Stimulated activated CD4-positive, alpha-beta T cell treated with anti-CD3 and anti-CD28 coated beads, Interleukin-1b, Interleukin-23, amount 100 ng/mL, for 1 hour (primary cell): ENCODE data around the gene CLEC2A.
"Not testable (repeated sequence)": the region's sequence is repeated elsewhere in the genome, so short reads cannot be mapped to it uniquely, and the experiment has no call there.

ENCODE experiments used
- DNase-seq, 2 donors: peaks; one replicate each; pipeline ENCODE4 v3.0.0-alpha.2; 2020; ENCODE audit warnings: low read depth in 2 of 2

CLEC2A gene, protein sequence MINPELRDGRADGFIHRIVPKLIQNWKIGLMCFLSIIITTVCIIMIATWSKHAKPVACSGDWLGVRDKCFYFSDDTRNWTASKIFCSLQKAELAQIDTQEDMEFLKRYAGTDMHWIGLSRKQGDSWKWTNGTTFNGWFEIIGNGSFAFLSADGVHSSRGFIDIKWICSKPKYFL

DNA sequence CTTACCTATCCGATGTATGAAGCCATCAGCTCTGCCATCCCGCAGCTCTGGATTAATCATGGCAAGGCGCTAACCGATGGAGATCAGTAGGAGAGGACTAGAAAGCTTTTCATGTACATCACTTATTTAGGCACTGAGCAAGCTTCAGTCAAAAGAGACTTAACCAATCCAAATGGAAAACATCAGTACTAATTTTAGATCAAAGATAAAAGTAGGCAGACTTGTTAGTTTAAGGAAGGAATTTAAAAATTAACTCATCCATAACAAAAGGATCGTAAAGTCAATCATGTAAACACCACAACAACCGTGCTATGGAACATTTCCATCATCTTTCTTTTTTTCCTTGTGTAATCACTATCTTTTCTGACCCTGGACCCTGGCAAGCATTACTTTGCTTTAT, at the start of gene CLEC2A:
Gene CLEC2A (minus strand): TSS at position 101 of the 400 bp plus-strand sequence. CDS start 41 bp downstream, at position 60.
- DNase-seq: no peak

DNA sequence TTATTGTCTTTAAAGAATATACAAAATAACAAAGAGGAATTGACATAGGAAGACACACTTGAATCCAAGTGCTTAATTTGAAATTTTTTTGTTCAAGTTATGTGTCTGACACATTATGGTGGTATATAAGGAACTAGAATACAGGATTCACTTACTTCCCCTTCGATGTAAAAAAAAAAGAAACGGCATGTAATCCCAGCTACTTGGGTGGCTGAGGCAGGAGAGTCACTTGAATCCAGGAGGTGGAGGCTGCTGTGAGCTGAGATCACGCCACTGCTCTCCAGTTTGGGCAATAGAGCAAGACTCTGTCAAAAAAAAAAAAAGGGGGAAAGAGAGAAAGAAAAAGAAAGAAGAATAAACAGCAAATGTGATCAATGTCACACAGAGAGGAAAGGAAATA, 48.0 kb upstream of the CLEC2A start:
- no peak for DNase-seq

DNA sequence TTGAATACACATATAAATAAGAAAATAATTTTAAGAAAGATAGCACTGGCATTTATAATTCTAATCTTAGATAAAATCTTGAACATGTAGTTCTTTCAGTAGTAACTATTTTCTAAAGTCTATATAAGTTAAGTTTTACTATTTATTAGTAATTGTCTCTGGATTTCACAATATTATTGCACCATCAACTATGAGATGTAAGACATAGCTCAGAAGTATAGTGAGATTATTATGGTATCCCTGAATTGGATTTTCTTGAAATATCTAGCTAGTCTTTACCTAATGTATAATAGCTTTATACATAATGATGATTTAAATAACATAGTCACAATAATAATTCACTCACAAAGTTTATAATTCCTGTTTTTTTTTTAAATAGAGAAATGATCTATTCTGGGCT, 45.7 kb upstream of the CLEC2A start:
- no peak for DNase-seq

DNA sequence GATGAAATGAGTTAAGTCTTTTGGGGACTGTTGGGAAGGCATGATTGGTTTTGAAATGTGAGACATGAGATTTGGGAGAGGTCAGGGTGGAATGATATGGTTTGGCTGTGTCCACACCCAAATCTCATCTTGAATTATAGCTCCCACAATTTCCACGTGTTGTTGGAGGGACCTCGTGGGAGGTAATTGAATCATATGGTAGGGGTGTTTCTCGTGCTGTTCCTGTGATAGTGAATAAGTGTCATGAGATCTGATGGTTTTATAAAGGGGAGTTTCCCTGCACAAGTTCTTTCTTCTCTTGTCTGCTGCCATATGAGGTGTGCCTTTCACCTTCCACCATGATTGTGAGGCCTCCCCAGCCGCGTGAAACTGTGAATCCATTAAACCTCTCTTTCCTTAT, 44.5 kb upstream of the CLEC2A start:
- not testable (repeated sequence) for DNase-seq

DNA sequence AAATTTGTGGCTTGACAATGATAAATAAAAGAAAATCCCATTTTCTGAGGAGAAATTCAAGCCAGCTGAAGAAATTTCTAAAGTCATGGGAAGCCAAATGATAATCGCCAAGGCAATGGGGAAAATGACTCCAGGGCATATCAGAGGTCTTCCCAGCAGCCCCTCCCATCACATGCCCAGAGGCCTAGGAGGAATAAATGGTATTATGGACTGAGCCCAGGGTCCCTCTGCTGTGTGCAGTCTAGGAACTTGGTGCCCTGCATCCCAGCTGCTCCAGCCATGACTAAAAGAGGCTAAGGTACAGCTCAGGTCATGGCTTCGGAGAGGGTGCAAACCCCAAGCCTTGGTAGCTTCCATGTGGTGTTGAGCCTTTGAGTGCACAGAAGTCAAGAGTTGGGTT, 43.4 kb upstream of the CLEC2A start:
- DNase-seq: no peak

DNA sequence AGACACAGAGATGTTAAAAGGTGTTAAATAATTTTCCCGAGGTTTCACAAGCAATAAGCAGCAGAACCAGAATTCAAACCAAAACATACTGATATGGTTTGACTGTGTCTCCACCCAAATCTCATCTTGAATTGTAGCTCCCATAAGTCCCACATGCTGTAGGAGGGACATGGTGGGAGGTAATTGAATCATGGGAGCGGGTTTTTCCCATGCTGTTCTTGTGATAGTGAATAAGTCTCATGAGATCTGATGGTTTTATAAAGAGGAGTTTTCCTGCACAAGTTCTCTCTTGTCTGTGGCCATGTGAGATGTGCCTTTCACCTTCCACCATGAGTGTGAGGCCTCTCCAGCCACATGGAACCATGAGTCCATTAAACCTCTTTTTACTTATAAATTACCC, 42.6 kb upstream of the CLEC2A start:
- DNase-seq: not testable (repeated sequence)

DNA sequence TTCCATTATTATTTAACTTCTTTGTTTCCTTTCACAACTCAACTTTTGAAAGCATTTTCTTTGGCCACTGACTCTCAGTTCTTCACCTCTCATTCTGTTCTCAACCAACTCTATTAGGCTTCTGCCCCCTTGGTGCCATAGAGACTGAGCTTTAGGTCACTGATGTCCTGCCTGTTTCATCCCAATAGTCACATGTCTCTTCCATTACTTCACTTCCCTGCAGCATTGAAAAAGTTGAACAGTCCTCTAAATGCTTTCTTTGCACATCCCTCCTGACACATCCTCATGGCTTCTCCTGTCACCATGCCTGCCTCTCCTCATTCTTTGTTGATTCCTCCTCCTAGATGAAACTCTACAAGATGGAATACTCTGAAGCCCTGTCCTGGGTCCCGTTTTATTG, 41.8 kb upstream of the CLEC2A start:
- no peak for DNase-seq

DNA sequence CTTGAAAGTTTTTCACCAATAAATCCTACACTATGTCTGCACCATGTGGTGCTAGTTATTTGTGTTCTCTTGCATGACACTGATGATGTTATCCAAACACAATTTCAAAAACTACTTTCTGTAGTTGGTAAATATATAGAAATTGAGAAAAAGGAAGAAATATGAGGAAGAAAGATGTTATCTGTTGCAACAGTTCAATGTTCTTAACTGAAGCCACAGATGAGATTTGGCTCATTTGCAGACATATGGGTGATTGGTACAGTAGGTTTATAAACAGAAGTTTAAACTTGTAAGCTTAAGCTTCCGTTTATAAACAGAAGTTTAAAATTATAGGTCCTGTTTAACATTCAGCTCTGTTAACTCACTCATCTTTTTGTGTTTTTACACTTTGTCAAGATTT, 39.0 kb upstream of the CLEC2A start, which contains the start of gene CLEC12A:
Gene CLEC12A (plus strand): TSS at position 229 of the 400 bp plus-strand sequence. CDS start 188 bp downstream, outside the sequence.
- DNase-seq: no peak

DNA sequence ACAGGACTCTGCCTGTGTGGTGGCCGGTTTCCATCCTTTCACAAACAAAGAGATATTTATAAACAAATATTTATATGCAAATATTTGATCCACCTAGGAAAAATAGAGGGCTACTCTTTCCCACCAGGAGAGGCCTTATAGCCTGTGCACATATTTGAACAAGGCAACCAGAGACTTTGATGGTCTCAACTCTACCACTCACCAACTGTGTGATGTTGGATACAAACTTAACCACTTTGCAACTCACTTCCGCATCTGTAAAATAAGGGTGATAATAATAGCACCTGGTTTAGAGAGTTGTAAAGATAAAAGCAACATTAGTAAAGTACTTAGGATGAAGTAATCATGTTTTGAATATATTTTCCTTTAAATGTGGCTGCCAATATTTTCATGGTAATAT, 37.5 kb upstream of the CLEC2A start:
- no peak for DNase-seq

DNA sequence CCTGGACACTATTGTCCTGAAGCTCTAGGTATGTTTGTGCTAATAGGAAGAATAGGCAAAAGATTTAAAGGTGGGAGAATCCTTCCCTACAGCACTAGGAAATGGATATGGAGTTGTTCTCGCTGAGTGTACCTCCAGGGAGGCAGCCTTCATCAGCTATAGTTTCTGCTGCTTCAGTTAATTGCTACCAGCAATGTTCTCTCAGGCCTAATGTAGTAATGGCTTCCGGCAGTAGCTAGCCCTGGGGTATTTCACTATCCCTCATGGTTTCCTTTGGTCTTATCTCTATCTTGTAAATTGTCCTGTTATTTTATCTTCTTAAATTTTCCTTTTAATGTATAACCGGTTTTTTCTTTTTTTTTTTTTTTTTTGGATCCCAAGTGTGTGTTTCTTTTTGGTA, 29.7 kb upstream of the CLEC2A start:
- no peak for DNase-seq

DNA sequence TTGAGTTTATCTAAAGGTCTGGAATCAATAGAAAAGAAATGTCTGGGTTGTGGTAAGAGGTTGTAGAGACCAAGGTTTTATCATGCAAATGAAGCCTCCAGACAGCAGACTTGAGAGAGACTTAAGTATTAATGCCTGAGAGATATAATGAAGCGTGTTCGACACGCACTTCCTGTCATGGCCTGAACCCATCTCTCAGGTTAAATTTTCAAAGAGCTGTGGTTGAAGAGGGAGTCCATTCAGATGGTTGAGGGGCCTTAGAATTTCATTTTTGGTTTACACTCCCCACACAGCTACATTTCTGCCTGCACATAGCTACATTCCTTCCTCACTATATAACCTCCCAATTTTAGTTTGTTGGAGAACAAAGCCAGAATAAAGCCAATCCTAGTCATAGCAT, 28.9 kb upstream of the CLEC2A start:
- no peak for DNase-seq

DNA sequence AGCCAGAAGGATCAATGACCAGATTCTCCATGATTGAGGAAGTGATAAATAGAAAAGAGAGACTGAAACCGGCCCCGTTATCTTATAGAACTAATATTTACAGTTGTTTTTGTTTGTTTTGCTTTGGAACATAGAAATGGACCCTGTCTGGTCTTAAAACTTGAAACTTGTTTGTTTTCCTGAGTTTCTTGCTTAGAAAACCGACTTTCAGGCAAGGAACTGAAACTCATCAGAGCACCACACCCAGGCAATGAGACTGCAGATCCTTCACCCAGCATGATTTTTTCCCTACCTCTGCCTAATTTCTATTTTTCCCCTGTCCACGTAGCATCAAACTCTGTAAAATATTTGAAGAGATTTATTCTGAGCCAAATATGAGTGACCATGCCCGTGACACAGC, 28.4 kb upstream of the CLEC2A start:
- no peak for DNase-seq

DNA sequence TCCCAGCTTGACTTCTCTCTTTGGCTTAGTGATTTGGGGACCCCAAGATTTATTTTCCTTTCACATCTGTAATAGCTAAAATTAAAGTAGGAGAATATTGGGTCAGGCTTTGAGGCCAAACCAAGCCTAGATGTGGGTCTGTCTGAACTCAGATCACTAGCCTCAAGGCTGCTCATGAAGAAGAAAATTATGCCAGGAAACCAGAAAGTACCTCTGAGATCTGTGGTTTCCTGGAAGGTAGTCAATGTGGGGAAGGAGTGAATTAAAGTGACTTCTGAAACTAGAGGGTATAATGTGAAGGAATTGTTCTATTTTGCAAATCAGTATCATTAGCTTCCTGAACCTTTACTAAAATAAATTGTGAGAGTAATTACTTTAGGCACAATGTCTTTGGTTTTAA, 25.7 kb upstream of the CLEC2A start:
- no peak for DNase-seq

DNA sequence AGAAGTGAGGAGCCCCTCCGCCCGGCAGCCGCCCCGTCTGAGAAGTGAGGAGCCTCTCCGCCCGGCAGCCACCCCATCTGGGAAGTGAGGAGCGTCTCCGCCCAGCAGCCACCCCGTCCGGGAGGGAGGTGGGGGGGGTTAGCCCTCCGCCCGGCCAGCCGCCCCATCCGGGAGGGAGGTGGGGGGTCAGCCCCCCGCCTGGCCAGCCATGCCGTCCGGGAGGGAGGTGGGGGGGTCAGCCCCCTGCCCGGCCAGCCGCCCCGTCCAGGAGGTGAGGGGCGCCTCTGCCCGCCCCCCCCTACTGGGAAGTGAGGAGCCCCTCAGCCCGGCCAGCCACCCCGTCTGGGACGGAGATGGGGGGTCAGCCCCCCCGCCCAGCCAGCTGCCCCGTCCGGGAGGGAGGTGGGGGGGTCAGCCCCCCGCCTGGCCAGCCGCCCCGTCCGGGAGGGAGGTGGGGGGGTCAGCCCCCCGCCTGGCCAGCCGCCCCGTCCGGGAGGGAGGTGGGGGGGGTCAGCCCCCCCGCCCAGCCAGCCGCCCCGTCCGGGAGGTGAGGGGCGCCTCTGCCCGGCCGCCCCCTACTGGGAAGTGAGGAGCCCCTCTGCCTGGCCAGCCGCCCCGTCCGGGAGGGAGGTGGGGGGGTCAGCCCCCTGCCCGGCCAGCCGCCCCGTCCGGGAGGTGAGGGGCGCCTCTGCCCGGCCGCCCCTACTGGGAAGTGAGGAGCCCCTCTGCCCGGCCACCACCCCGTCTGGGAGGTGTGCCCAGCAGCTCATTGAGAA, 21.0 kb upstream of the CLEC2A start:
- DNase-seq: not testable (repeated sequence)

DNA sequence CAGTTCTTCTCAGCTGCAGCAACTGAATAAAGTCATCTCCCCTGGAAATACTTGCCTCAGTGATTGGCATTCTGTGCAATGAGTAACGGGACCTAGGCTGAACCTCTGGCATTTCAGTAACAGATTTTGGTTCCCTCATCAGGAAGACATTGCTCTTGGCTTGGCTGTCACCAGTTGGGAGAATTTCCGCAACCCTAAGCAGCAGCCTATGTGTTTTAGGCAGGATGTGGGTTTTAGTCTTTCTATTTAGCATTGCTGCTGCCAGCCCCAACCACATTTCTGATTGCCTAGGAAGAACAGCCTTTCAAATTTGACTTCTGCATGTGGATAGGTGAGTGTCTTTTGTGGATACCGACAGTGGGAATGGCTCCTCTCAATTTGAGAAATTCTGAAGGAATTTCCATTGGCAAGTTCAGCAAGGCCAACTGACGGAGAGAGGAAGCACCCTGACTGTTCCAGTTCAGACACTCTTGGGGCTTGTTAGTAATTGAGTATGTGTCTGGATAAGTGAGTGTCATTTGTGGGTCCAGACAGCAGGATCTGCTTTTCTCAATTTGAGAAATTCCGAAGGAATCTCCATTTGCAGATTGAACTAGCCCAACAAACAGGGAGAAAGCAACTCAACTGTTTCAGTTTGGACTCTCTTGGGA, 19.0 kb upstream of the CLEC2A start:
- no peak for DNase-seq

DNA sequence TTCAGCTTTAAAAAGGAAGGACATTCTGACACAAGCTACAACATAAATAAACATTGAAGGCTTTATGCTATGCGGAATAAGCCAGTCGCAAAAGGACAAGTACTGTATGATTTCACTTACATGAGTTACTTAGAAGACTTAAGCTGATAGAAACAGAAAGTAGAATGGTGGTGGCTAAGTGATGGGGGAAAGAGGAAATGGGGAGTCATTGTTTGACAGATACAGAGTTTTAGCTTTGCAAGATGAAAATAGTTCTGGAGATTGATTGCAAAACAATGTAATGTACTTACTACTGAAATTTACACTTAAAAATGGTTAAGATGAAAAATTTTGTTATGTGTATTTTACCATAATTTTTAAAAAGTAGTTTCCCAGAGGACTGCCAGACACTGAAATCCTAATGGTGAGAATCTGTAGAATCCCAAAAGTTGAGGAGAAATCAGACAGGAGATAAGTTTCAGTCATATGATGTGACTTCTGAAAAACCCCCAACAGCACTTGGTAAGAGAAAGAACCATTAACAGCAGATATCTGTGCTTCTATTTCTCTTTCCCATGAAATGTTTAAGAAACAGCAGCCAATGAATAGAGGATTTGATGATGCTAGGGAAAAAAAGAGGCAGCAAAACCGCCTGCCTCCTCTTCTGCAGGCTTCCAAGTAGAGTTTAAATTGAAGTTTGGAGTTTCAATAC, 16.6 kb upstream of the CLEC2A start:
- DNase-seq: no peak

DNA sequence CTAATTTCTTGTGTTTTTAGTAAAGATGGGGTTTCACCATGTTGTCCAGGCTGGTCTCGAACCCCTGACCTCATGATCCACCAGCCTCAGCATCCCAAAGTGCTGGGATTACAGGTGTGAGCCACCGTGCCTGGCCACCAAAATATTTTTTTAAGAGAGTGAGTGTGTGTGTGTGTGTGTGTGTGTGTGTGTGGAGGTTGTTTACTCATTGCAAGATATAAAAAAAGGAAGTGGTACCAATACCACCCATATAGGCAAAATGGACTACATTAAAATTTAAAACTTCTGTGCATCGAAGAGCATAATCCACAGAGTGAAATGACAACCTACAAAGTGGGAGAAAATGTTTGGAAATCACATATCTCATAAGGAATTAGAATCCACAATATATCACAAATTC, 15.5 kb upstream of the CLEC2A start:
- DNase-seq: no peak

DNA sequence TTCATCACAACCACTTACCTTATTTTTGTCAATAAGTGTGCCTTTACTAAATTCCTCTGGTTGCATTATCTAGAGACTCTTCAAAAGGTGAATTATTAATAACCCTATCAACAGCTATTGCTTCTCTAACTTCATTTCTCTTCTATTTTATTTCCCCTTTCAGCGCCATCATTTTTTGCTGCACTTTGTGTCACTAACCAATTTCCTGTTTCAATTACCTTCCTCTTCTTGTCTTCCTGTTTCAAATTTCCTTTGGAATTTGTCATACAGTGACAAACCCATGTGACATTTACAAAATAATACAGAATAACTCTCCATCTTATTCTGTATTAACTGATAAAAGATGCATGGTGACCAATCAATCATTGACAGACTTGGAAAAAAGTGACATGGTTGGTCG, 12.2 kb upstream of the CLEC2A start:
- no peak for DNase-seq

DNA sequence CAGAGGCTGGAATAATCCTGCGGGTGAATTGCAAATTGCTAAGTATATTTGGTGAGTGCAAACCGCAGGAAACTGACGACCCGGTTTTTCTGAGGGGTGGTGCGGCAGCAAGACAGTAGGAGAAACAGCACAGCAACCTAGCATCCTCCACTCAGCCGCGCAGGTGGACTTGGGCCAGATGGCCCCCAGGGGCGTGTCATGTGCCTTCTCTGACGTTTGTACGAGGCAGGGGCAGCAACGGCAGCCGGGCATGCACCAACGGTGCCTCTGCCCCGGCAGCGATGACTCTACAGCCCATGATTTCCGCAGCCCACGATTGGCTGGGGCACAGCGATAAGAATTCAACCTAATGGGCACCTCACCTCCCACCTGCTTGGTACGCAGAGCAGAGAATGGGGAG, 11.1 kb upstream of the CLEC2A start:
- no peak for DNase-seq

DNA sequence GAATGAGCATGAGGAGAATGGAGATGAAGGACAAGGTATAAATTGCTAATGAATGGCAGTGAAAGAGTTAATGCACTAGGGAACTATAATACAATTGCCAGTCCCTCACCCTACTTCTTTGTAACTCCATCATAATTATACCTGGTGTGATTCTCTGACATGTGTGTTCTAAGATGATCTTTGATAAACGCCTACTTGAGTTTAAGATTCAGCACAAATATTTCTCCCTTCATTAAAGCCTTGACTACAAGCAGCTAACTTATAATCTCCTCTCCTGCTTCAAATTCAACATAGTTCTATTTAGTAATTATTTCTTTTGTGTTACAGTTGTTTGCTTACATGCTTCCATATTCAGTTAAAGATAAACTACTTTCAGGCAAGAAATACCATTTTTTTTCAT, 9.7 kb upstream of the CLEC2A start:
- no peak for DNase-seq

DNA sequence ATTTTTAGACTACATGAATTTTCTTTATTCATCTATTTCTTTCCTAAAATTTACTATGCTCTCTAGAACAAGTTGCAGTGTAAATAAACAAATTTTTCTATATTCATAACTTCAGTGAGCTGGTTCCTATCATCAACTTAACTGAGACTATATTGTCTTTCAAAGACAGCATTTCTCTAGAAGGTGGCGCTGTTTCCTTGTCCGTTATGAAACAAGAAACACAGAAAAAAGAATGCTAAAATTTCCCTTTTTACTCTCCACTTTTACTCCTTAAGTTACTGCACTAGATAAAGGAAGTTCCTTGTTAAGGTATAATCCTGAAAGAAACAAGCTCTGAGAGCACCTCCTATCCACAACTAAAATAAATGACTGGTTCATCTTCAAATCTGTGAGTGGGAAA, 8.2 kb upstream of the CLEC2A start:
- DNase-seq: no peak

DNA sequence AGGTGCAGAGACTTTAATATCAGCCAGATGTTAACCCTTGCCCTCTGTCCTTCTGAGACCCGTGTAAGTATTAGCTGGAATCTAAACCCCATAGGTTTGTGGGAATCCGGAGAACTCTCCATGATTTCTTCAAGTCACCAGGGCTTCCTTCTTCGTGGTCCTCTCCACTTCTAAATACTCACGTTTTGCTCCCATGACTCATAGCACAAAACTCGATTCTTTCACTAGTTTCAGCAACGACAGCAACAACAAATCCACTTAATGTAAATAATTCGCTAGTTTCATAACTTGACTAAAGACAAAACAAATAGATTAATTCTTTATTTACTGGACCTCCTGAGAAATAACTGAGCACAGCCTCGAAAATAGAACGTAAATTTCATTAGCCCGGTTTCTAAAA, 4.4 kb upstream of the CLEC2A start:
- no peak for DNase-seq

DNA sequence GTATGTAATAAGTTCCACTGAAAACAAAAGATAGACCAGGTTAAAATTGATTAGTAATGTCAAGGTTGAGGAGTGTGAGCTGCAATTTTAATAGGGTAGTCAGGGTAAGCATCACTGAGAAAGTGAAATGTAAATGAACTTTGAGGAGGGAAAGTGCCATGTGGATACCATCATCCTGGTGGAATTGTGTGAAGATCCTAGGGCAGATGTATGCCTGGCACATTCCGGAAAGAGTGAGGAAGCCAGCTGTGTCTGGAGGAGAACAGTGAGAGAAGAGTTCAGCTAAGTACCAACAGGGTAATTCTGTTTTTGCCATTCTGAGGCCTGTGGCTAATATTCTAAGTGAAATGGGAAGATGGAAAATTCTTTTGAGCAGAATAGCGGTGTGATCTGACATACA, 2.9 kb upstream of the CLEC2A start:
- no peak for DNase-seq
